Limb (tissue), 2 donors: ENCODE data around the gene TTC21A.

Source experiments
- DNase-seq, 2 donors: peaks; one replicate each; pipeline ENCODE4 v3.0.0-alpha.2; 2016; ENCODE audit errors: extremely low spot score in 2 of 2

TTC21A gene

DNA sequence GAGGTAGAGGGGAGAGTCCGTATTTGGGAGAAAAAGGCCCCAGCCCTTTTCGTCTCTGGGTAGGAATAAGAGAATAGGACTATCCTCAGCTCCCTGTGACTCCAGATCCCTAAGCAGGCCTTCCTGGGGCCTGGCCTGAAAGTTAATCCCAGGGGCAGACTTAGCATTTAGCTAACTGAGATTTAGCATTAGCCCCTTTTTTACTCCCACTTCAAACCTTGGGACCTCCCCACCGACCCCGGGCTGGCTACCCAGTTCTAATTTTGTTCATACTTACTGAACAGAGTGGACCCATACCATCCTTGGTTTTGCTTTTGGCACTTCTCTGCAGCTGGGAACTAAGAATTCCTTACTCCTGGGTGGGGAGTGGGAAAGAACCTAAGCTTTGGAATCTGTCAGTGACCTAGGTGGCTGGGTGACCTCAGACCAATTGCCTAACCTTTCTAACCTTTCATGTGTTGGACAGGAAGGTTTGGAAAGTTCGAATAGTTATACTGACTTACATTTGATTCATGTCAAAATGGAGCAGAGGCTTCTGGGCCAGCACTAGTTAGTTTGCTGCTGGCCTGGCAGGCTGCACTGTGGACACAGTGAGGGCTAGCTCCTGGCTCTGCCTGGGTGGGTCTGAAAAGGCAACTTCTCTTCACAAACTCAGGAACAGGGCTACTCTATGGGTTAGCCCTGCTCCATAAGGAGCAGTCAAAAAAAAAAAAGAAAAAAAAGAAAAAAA, 11.6 kb downstream of the TTC21A start:
- DNase-seq: no peak

DNA sequence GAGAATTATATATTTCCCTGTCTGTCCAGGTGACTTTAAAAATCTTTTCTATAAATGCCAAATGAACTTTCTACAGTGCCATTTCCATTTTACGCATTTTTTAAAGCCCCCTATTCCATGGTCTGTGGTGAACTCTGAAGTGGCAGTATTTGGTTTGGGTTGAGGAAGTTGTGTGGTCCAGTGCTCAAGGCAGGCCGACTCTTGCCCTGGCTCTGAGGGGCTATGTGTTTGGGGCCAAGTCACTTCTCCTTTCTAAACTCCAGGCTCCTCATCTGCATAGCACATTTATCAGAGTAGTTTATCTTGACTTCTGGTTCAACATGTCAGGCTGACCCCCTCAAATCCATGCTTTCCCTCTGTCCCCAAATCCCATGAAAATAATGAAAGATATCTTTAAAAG, 14.1 kb downstream of the TTC21A start:
- no peak for DNase-seq

DNA sequence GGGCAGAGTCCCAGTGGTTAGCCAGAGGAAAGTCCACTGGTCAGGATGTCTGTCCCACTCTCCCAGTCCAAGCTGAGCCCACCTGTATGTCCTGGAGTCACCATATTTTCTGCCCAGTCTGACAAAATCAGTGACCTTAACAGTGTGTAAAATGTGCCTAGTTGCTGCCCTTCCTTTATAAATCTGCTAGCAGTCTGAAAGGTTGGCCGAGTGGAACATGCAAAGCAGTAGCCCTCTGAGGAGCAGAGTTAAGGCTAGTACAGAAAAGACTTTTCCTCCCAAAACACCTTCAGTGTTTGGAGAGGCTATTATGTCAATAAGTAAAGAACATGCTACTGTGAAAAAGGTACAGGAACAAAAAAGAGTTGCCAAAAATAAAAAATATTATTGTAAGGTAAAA, 15.3 kb downstream of the TTC21A start:
- no peak for DNase-seq

DNA sequence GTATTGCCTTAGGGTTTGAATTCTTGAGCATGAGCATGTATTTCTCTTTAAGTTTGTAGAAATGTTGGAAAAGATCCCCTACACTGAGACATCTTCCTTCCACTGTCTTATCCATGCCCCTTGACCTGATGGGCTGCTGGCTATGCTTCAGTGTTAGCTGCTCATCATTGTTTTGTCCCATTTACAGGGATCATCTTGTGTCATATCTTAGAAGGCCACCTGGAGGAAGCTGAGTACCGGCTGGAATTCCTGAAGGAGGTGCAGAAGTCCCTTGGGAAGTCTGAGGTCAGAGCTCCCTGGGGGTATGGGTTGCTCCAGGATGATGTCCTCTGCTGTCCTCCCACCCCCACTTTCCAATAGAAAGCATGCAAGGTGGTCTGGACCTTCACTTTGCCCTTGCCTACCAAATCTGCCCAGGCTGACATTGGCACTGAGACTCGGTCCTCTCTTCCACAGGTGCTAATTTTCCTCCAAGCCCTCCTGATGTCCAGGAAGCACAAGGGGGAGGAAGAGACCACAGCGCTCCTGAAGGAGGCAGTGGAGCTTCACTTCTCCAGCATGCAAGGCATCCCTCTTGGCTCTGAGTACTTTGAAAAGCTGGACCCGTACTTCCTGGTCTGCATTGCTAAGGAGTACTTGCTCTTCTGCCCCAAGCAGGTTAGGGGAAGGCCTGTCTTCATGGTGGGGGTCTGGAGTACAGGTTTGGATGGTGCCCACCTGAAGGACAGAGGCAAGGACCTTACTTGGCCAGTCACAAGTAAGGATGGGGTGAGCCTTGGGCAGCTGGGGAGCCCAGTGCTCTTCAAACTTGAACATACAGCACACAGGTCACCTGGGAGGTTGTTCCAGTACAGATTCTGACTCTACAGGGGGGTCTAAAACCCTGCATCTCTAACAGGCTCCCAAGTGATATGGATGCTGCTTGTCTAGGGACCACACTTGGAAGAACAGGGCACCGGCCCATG, 17.7 kb downstream of the TTC21A start:
- DNase-seq: no peak

DNA sequence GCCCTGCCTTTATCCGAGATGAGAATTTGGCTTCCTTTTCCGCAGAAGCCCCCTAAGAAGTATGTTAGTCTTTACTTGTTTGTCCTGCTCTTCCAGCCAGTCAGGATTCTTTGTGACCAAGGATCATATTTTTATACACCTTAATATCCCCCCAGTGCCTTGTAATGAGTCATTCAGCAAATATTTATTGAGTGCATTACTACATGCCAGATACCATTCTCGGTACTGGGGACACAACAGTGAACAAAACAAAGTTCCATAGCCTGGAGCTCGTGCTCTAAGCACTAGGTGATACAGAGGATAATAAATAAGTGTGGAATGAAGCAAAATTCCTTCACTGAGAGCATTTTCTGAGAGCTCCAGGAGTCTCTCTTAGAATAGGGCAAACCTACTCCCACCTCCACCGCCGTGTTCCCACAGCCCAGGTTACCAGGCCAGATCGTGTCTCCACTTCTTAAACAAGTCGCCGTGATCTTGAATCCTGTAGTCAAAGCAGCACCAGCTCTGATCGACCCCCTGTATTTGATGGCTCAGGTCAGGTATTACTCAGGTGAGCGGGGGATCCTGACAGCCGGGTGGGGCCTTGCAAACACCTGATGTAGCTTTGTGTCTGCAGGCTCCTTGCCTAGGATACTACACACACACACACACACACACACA, 18.5 kb downstream of the TTC21A start:
- no peak for DNase-seq

DNA sequence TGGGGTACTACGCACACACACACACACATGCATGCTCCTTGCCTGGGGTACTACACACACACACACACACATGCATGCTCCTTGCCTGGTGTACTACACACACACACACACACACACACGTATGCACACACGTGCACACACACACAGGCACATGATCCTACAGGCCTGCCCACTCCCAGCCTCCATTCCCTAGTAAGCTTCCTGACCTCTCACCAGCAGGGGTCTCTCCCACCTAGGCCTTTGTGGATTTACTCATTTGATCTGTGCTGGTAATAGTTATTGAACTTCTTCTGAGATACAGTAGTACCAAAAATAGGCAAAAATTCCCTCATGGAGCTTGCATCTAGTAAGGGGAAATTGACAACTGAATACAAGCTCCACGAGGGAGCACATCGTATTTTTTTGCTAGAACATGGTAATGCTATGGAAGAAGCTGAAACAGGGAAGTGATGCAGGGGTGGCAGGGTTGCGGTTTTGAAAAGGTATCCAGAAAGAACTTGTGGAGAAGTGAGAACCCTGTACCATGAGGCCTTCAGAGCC, 19.1 kb downstream of the TTC21A start:
- DNase-seq: peak in 1 of 2 donors; percentile 26

DNA sequence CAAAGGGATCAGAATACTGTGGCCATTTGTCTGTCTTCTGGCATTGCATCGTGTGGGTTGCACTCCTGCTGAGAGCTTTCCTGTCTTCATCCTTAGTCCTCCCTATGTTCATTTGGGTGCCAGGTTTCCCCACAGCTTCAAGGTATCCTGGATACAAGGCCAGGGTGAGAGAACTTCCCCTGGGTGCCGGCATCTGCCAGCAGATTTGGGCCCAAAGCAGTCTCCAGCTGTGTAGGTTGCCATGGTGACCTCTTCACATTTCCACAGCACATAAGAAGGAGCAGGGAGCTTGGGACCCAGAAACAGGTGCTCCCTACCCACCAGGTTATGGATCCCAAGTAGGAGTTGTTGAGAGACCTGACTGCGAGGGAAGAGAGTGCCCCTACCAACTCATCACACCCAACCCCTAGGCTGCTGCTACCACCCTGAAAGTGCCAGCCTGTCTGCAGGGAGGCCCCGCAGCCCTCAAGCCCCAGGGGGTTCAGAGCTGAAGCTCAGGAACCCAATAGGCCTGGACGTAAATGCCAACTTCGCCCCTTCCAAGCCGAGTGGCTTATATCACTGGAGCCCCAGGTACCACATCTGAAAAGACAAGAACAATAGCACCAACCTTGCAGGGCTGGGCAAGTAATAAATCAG, 19.9 kb downstream of the TTC21A start:
- no peak for DNase-seq

DNA sequence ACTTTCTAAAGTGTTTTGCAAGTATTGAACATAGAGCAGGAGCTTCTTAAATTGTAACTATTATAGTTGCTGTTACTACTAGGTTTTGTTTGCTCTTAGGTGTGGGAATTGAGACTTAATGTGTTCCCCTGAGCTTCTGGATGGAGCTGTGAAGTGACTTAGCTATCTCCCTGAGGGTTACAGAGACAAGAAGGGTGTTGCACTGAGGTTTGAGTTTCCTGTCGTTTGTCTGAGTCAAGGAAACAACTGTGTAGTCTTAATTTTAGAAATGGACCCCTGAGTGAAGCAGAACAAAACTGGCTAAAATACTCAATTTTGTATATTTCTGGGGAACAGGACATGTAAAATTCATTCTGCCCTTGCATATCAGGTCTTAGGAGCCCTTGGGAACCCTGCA, 20.4 kb downstream of the TTC21A start:
- no peak for DNase-seq

DNA sequence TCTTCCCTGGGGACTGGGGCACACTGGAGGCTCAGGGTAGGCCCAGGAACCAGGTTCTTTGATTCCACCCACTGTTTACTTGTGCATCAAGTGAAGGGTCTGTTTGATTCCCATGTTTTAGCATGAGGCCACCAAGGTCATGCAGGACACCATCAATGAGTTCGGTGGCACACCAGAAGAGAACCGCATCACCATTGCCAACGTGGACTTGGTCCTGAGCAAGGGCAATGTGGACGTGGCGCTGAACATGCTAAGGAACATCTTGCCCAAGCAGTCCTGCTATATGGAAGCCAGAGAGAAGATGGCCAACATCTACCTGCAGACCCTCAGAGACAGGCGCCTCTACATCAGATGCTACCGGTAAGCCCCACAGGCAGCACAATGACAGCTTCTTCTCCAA, 21.5 kb downstream of the TTC21A start:
- DNase-seq: no peak

DNA sequence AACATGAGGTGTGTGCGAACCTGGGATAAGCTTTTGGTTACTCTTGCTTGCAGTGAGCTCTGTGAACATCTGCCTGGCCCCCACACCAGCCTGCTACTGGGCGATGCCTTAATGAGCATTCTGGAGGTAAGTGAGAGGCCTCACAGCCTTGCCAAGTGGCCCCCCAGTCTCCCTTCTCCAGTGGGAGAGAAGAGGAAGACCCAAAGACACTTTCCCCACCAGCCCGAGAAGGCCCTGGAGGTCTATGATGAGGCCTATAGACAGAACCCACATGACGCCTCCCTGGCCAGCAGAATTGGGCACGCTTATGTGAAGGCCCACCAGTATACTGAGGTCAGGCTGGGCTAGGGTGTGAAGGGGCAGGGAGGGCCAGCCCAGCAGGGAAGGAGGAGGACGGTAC, 22.5 kb downstream of the TTC21A start:
- no peak for DNase-seq

DNA sequence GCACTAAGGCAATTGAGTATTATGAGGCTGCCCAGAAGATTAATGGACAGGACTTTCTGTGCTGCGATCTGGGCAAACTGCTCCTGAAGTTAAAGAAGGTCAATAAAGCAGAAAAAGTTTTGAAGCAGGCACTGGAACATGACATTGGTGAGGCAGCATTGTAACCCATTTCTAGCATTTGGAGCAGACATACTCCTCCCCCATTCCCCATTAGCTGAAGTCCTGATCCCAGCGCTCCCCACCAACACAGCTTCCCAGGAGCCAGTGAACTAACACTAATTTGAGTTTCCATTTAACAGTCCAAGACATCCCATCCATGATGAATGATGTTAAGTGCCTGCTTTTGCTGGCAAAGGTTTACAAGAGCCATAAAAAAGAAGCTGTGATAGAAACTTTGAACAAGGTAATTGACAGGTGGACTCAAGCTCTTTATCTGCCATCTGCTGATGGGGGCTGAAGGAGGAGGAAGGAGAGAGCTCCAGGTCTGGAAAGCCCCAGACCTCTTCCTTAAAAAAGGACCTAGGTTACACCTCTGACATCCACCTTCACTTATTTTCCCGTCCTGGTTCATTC, 23.3 kb downstream of the TTC21A start:
- DNase-seq: no peak

DNA sequence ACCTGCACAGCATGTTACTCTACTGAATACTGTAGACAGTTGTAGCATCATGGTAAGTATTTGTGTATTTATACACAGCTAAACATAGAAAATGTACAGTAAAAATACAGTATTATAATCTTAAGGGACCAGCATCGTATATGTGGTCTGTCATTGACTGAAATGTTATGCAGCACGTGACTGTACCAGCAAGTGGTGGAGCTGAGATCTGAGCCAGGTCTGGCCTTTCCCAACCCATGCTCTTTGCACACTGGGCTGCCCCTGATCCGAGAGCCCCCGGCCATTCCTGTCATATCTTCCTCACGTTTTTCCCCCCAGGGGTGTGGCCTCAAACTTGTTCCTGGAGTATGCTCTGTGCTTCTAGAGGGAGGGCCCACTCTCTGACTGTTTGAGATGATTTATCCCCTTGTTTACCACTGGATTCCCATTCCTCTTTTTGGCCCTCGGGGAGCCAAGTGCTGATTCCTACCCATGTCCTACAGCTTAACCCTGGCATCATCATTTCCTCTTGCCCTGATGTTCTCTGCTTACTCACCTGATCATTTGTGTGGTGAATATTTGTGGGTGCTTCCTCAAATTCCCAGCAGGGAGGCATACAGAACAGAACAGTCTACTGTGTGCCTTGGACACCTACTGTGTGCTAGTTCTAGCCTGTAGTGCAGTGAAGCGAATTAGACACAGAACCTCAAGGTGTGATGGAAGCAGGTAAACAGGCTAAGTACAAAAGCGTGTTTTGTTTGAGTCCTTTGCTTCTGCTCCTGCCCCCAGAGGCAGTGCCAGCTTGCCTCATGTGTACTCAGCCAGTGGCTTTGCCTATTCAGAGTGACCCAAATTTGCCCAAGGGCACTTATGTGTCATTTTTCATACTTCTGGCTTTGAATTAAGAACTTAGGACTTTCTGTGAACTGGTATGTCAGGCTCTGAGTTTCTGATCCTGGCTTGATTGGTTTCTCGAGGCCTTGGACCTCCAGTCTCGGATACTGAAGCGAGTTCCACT, 24.9 kb downstream of the TTC21A start:
- no peak for DNase-seq

DNA sequence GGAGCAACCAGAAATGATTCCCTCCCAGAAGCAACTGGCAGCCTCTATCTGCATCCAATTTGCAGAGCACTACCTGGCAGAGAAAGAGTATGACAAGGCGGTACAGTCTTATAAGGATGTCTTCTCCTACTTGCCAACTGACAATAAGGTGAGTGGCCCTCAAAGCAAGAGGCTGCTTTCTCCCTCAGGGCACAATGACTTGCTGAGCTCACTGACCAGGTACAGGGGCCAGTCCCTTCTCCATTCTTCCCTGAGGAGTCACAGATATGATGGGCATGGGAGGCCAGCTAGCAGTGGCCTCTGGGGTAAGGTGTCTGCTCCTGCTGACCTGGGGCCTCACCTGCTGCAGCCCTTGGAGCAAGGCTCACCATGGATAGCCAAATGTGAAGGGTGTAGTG, 25.6 kb downstream of the TTC21A start:
- no peak for DNase-seq

DNA sequence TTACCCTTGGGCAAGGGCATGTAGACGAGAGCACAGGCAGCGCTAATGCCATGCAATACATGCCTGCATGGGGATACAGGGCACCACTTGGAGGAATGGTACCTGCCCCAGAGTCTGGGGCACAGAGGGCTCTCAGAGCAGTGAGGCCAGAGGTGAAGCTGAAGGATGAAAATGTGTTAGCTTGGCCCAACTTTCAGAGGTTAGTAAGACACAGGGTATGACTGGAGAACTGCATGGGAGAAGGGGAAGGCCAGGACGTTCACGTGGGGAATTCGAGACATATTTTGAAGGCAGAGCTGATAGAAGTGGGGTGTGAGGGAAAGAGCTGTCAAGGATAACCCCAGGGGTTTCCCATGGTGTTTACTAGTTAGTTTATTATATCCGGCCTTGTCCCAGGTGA, 26.3 kb downstream of the TTC21A start:
- no peak for DNase-seq

DNA sequence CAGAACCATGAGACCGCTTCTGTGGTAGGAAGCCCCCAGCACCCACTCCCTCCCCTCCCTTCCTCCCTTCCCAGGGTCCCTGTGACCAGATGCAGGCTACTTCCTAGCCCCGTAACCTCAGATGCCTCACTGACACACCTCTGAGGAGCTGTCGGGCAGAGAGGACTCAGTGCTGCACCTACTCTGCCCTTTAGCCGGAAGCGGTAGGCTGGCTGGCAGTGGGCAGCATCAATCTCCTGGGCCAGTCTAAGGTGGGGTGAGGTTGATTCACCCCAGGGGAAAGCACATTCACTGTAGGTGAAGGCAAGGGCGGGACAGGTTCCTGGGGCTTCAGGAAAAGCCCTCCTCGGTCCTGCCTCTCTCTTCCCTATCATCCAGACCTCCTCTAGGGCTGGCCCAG, 26.8 kb downstream of the TTC21A start:
- DNase-seq: no peak

DNA sequence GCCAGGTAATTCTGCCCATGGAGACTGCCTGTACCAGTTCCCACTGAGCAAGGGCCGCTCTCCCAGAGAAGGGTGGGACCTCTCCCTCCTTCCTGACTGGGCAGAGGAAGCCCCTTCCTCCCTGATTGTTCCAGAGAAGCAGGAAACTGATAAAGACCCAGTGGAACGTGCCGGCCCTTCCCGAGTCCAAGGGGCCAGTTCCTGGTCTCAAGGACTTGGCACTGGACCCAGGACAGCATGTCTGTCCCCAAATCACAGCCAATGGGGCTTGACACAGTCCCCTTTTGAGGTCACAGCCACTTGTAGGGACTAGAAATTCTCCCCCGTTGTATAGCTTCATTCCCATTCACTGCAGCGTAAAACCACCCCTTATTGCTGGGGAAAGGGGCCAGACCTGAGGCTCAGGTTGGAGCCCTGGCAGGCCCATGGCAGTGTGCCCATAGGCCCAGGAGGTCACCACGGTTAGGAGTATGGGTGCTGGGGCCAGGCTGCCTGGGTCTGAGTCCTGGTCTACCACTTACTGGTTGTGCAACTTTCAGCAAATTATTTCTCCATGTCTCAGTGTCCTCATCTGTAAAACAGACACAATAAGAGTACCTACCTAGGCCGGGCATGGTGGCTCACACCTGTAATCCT, 27.8 kb downstream of the TTC21A start:
- DNase-seq: no peak

DNA sequence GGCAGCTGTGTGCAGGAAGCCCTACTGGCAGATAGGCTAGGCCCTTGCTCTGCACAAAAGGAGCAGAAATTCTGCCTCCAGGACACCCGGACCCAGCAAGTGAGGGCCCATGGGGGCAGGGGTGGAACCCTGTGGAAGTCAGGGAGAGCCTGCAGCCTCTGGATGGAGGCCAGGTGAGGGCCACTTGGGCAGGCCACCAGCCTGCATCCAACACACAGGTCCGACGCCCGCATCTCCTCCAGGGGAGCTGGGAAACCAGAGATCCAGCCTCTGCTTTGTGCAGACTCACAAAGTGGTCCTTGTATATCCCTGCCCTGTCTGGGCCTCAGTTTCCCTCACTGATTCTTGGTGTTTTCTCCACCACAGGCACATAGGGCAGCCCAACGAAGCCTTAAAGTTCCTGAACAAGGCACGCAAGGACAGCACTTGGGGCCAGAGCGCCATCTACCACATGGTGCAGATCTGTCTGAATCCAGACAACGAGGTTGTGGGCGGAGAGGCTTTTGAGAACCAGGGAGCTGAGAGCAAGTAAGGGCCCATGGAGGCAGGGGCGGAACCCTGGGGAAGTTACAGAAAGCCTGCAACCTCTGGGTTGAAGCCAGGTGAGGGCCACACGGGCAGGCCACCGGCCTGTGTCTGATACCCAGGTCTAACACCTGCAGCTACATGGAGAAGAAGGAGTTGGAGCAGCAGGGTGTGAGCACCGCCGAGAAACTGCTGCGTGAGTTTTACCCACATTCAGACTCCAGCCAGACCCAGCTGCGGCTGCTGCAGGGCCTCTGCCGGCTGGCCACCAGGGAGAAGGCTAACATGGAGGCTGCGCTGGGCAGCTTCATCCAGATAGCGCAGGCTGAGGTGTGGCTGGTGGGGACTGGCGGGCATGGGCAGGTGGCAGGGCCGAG, 29.3 kb downstream of the TTC21A start:
- DNase-seq: no peak

DNA sequence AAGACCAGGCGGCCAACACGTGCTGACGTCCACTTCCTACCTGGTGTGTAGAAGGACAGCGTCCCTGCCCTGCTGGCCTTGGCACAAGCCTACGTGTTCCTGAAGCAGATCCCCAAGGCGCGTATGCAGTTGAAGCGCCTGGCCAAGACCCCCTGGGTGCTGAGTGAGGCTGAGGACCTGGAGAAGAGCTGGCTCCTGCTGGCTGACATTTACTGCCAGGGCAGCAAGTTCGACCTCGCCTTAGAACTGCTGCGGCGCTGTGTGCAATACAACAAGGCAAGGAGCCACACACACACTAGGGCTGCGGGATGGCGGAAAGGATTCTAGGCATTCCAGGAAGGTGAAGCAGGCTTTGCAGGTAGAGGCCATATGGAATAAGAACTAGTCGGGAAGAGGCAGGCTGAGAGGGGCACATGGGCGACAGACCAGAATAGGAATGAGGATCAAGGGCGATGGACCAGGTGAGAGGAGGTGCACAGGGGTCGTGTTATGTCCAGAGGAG, 30.0 kb downstream of the TTC21A start:
- no peak for DNase-seq
